NCI-H460 (cell line): ENCODE data around the gene FNDC3B. TPM values are rescaled to one million over a fixed set of nuclear protein-coding genes. Genes with fewer than 3 reads are reported as not detected.
A peak's percentile ranks its signal among the peaks of the same experiment; 100 is the strongest.

Source experiments
- DNase-seq: peaks from one replicate; pipeline ENCODE4 v3.0.0-alpha.2; 2016; ENCODE audit warnings: low read depth; ENCODE audit errors: extremely low read depth
- total RNA-seq: library from RNA; depleted of rRNA; stranded (reverse); fragments of >200 nt; shearing (Covaris generic); gene quantifications from 2 replicates; pipeline ENCODE4 v1.2.3, GENCODE V29; 2014

Gene FNDC3B
- total RNA-seq, 1 experiment from 2014 or later, result 51.4 TPM

DNA sequence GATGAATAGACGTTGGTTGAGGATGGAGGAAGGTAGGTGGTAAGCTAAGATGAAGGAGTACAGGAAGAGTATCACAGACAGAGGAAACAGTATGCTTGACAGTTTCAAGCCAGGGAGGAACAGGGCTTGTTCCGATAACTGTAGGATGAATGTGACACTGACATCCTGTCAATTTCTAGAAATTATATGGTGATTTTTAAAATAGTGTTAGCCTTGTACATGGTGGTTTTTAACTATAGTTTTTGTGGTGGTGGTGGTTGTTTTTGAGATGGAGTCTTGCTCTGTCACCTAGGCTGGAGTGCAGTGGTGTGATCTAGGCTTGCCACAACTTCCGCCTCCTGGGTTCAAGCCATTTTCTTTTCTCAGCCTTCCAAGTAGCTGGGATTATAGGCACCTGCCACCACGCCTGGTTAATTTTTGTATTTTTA lies 92.8 kb downstream of the FNDC3B start:
- no peak for DNase-seq

DNA sequence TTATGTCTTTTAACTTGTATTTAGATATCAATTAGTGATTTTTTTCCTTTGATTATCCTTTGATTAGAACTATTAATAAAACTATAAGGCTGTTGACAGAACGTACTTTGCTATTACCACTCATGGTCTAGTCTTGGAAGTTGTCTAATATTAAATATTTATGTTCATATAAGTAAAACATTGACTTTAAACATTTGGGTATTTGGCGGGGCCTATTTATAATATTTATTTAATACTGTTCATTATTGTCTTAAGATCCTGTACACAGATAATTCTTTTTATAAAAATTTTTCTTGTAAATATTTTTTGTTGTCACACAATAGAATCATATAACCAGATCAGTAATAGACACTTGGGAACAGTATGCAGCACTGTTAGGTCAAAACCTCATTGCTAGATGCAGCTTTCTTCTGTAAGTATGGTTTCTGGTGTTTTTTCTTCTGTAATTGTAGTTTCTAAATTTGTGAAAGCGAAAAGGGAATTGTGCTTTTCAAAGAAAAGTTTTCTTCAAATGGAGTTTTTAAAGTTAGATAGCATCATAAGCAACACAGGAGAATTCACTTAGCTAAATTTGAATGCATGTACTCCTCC lies 93.4 kb downstream of the FNDC3B start:
- DNase-seq, result no peak

DNA sequence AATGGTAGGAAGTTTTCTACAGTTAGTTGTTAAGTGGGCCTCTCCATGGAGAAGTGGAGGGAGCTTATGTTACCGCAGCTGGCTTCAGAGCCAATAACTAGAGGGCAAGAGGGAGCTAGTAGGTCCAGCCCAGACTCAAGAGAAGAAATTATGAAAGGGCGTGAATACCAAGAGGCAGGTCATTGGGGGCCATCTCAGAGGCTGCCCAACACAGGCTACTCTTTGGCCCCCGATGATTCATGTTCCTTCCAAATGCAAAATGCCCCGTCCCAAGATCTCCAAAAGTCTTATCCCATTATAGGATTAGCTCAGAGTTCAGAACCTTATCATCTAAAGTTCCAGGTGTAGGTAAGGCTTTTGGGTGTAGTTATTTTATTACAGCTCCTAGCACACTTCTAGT lies 94.5 kb downstream of the FNDC3B start:
- DNase-seq, result no peak

DNA sequence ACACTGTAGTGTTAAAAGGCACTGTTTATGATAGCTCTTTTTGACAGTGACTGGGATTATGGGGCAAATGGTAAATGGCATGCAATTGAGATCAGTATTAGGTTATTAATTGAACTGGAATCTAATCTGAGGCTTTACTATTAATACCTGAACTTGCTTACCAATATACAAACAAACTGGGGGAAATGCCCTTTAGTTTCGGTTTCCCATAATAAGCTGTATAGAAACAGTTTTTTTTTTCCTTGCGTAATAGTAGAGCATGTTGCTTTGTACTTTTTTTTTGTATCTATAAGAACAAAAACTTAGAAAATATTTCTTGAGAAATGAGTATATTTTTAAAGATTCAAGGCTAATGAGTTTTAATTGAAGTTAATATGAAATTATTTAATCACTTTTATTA lies 95.0 kb downstream of the FNDC3B start:
- no peak for DNase-seq

DNA sequence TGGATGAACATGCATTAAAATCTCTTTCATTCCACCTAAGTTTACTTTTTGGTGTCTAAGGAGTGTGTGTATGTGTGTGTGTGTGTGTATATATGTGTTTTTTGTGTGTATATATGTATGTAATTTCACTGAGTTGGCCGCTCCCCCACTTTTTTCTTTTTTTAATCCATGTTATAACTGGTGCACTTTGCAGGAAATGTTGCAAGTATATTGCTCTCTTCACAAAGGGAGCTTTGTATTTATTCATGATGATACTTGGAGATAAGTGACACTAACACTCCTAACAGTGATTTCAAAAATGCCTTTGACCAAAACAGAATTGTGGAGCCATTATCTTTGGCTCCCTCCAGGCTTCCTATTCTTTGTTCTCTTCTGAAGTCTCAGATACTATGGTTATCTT lies 95.8 kb downstream of the FNDC3B start:
- no peak for DNase-seq

- DNase-seq, result no peak
Measured at GRCh38 chr3:172135820-172136219, 96.4 kb downstream of the FNDC3B start.

DNA sequence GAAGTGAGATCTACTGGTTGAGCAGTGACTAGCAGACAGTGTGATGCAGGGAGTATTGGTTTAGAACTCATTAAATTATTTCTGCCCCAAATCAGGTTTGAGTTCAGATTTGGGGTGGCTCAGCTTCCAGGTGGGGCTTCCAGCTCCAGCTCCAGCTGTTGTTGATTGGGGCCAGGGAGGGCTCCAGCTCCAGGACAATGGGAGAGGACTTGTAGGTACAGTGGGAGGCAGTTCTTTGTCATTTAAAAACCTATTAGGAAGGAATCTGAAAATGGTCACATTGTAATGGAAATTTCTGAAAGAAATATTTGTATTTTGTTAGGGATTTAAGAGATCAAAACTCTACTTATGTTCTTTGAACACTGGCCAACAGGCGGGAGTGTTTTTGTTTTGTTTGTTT lies 97.0 kb downstream of the FNDC3B start:
- DNase-seq, result no peak

DNA sequence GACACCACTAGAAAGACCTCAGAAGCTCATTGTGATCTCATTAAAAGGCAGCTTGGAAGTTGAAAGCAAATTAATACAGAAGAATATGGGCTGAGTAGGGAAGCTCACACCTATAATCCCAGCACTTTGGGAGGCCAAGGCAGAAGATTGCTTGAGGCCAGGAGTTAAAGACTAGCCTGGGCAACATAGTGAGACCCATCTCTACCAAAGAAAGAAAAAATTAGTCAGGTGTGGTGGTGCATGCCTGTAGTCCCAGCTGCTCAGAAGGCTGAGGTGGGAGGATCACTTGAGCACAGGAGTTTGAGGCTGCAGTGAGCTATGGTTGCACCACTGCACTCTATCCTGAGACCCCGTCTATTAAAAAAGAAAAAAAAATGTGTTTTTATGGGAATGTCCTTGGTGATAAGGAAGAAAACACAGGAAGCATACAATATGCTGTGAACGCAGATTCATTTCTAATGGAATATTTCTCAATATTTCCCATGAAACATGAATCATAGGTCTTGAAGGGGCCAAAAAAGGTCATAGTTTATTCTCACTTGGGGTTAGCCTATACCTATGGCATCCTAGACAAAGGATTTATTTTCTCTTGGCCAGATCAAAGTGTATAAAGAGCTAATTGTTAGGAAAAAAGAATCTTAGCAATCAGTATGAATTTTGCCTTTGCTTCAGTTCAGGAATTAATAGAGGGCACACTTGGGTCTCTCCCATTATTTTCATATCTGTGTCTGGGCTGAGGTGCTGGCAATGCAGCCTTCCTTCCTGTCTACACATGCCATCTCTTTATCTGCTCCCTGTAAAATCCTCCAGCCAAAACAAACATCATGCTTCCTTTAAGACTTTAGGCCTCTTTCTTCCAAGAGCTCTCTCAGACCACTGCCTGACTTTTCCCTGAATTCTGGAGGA lies 98.2 kb downstream of the FNDC3B start:
- DNase-seq, result no peak

DNA sequence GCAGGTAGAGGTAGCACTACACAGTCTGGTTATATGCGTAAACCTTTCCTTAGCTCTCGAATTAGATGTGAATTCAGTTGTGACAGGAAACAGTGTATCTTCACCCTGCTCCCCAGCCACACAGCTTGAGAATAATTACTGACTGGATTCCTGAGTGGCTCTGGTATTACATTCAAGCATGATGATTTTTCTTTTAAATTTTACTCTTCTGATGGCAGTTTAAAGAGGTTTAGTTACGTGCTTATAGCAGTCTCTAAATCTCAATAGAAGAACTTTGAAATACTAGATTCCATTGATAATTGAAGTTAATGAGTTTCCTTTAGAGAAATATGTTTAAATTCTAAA lies 98.8 kb downstream of the FNDC3B start:
- DNase-seq, result no peak

DNA sequence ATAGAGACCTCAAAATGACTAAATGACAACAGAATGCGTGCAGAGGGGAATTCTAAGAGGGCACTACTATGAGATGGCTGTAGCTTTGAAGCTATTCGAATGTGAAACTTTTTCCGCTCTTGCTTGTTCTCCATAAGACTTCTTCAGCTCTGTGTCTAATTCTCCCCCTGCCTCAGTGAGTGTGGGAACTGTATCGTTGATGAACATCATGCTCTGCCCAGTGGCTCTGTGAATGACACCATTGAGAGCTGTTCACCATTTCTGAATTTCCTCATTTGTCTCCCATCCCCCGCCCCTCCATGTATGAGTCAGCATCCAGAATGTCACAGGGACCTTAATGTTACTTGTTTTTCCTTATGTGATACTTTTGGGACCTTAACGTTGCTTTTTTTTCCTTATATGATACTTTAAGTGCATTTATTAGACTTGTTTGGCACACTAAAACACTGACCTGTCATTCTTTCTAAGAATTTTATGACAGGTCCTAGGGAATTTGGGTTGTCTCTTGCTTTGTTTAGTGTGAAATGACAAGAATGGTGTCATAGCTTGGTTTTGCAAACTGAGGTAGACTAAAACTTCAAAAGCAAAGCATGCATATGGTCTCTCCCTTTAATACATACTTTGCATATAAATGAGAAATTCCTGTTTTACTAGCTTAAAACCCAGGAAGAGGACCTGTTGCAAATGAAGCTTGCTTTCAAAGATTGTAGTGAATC lies 99.6 kb downstream of the FNDC3B start:
- no peak for DNase-seq

DNA sequence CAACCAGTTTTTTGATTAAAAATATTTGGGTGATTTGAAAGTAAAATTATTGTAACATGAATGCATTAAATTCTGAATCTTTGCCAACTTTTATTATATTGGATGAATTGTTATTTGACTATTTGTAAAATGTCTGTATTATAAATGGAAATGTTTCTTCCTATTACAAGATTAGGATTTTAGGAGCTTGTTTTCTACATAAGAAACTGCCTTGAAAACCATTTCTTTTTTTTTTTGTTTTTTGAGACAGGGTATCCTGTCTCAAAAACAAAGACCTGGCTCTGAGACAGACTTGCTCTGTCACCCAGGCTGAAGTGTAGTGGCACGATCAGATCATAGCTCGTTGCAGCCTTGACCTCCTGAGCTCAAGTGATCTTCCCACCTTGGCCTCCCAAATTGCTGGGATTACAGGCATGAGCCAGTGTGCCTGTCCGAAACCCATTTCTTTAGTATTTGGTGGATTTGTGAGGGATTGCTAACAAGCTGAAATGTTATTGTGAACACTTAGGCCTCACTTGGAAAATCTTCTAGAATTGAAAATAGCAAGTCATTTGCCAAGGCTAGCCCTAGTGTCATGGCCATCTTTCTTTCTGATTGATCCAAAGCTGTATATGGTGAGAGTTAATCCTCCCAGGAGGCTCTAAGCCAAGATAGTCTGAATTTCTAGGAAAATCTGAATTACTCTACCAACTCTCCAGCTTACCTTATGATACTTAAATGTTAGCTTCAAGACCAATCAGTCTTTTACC lies 100.3 kb downstream of the FNDC3B start:
- no peak for DNase-seq

DNA sequence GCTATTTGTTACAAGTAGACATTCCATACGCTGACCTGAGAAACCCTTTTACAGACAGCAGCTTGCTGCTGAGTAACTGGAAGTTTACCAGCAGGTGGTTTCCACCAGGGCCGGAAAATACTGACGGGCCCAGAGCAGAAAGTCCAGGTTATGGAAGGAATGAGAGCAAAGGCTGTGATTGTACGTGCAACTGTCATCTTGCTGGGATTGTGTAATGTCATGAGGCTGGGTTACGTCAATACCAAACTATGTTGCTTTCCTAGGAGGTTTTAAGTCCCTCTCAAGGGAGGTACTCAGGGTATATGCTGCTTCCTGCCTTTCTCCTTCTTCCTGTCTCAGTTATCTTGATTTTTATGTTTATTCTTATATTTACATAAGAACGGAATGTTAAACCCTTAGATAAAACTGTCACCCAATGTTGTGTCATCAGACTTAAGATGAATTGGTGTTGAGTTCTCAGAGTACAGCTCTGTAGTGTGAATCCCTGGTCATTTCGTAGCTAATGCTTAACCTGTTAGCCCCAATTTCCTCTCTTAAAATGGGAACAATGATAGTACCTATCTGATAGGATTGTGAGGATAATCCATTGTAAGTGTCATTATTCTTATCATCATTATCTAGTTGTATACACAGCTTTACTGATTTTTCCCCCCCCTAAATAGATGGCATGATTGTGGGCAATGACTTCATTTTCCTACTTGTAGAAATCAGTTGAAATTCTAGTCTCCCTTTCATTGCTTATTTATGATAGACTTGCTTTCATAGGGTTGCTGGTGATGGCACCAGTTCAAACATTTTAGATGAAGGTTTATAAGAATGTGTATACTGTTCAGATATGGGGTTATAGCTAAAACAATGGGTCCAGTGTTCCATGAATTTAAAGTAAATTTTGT lies 101.4 kb downstream of the FNDC3B start:
- DNase-seq, result peak; percentile 87

- no peak for DNase-seq
Measured at GRCh38 chr3:172142051-172142863, 102.9 kb downstream of the FNDC3B start.

DNA sequence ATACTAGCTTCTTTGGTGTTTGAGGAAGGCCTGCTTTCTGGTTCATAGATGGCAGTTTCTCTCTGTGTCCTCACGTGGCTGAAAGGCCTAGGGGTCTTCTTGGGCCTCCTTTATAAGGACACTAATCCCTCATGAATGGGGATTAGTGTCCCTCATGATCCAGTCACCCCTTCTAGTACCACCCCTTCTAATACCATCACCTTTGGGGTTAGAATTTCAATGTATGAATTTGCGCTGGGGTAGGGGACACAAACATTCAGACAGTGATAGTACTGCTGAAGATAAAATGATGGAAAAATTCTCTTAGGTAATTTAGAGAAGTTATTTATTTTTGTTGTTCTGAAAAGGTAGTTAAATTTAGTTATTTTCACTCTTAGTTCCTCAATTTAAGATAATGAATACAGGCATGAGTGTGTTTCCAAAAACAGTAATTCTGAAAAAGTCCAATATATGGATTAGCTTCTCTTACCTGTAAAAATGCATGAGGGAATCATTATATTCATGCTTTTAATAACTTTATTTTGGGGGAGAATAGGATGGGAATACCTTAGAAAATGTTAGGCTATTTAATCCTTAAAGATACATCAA lies 103.6 kb downstream of the FNDC3B start:
- no peak for DNase-seq

- DNase-seq, result no peak
Measured at GRCh38 chr3:172143739-172144497, 104.5 kb downstream of the FNDC3B start.

GRCh38 chr3:172144601-172145000 lies 105.2 kb downstream of the FNDC3B start:
- DNase-seq, result no peak

GRCh38 chr3:172145031-172145686 lies 105.8 kb downstream of the FNDC3B start:
- no peak for DNase-seq
